HTR-8/SVneo (cell line): Measurements from ENCODE around the gene PAK4.

Experiments
- DNase-seq: peaks from one replicate; pipeline ENCODE4 v3.0.0; 2011; ENCODE audit warnings: low spot score, mixed read lengths; ENCODE audit not compliant: insufficient read length
- FAIRE-seq: peaks from 2 replicates; lab custom pipeline; 2011; peaks lifted over from hg19 to GRCh38; lab: Jason Lieb, UNC

PAK4 gene

GRCh38 chr19:39144290-39145071 is 18.9 kb downstream of the PAK4 start:
- no peak for DNase-seq
- no peak for FAIRE-seq

- DNase-seq = no peak
- no peak for FAIRE-seq
Measured at GRCh38 chr19:39145180-39145953, 19.8 kb downstream of the PAK4 start.

GRCh38 chr19:39146091-39146490 is 20.5 kb downstream of the PAK4 start:
- FAIRE-seq (no peak), DNase-seq (no peak)

DNA sequence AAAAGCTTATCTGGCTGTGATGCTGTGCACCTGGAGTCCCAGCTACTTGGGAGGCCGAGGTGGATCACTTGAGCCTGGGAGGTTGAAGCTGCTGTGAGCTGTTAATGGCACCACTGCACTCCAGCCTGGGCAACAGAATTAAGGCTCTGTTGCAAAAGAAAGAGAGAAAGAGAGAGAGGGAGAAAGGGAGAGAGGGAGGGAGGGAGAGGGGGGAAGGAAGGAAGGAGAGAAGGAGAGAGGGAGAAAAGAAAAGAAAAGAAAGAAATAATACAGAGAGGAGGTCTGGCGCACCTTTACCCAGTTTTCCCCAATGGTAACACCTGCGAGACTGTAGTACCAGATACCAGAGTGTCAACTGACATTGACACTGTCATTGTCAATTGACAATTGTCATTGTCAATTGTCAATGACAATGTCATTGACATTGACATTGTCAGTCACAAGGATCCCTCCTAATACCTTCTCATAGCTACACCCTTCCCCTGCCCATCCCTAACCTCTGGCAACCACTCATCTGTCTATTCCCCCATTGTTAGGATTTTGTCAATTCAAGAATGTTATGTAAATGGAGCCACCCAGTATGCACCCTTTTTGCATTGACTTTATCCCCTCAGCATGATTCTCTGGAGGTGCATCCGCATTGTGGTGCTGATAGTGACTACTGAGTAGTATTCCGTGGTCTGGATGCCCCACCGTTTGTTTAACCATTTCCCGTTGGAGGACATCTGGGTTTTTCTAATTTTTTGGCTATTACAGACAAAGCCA is 21.3 kb downstream of the PAK4 start:
- no peak for FAIRE-seq
- no peak for DNase-seq

DNA sequence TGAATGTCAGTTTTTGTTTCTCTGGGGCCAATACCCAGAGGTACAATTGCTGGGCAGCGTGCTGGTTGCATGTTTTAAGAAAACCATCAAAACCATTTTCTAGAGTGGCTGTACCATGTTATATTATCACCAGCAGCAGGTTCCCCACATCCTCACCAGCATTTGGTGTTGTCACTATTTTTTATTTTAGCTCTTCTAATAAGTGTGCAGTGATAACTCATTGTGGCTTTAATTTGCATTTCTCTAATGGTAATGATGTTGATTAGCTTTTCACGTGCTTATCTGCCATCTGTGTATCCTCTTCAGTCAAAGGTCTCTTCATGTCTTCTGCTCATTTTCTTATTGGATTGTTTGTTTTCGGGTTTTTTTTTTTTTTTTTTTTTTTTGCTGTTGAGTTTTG is 21.9 kb downstream of the PAK4 start:
- DNase-seq (no peak), FAIRE-seq (no peak)

DNA sequence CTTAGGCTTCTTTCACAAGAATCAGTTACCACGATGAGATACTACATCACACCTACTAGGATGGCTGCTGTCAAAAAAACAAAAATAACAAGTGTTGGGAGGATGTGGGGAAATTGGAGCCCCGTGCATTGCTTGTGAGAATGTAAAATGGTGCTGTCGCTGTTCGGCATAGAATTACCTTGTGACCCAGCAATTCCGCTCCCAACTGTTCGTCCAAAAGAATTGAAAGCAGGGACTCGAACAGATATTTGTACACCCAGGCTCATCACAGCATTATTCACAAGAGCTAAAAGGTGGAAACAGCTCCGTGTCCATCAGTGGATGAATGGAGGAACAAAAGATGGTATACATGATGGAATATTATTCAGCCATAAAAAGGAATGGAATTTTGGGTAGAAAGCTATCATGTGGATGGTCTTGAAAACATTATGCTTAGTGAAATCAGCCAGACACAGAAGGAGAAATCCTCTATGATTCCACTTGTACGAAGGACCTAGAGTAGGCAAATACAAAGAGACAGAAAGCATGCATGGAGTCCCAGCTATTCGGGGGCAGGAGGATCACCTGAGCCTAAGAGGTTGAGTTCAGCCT is 23.4 kb downstream of the PAK4 start:
- DNase-seq (no peak), FAIRE-seq (no peak)

DNA sequence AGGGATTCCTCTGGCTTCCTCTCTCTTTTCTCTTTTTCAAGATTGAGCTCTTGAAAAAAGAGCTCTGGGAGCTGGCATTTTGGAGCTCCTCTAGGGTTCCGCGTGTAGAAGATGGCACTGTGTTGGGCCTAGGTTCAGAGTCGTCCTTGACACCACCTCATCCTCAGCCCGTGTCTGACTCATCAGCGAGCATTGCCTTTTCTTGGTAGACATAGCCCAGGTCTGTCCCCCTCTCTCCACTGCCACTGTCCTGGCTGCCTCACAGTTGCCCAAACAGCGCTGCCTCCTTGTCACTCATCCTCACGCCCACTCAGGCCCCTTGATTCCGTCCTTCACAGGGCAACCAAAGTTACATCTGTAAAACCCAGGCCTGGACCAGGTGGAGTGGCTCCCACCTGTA is 24.6 kb downstream of the PAK4 start:
- FAIRE-seq (no peak), DNase-seq (no peak)

- FAIRE-seq (no peak), DNase-seq (no peak)
Measured at GRCh38 chr19:39150807-39151600, 25.4 kb downstream of the PAK4 start.

GRCh38 chr19:39152066-39152465 is 26.5 kb downstream of the PAK4 start:
- FAIRE-seq = no peak
- no peak for DNase-seq

DNA sequence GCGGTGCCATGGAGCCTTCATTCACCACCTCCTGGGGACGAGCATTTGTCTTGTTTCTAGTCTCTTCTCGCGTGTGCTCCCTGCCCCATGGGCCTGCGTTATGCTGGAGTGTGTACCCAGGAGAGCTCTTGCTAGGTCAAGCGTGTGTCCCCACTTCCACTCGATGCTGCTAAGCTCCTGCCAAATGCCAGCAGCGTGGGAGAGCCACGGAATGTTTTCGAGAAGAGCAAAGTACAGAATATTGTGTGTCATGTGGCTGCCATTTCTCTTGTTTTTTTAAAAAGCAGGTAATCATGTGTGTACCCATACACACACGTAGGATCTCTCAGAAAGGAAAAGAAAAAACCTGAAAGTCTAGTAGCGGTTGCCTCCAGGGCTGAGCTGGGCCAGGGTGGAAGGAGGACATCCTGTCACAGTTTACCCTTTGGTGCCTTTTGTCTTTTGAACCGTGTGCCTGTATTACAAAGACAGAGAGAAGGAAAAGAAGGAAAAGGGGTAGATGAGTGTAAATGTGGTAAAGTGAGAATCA is 28.6 kb downstream of the PAK4 start:
- DNase-seq (no peak), FAIRE-seq (no peak)

GRCh38 chr19:39154629-39155100 is 29.1 kb downstream of the PAK4 start:
- FAIRE-seq = no peak
- no peak for DNase-seq

DNA sequence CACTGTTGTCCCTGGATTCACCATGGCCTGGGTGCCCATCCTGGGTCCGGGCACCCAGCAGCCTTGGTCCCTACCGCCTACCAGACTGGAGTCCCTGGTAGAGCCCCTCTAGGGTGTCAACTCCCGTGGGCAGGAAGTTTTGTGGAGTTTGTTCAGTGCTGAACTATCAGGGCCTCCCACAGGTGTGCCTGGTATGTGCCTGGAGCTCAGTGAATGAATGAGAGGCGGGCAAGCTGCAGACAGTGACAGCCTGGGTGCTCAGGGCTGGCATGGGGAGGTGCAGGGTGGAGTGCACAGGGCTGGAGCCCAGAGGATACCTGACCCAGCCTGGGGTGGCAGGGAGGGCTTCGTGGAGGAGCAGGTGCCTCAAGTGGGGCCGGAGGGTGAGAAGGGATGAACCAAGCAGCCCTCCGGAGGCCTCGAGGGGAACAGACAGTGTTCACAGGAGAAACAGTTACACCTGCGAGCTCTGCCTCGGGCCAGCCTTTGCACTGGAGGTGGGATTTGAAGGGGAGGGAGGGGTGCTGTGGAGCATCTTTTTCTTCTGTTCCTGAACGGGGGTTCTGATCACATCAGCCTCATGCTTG is 29.6 kb downstream of the PAK4 start:
- DNase-seq (no peak), FAIRE-seq (no peak)

- FAIRE-seq (no peak), DNase-seq (no peak)
Measured at GRCh38 chr19:39155741-39156140, 30.2 kb downstream of the PAK4 start.

DNA sequence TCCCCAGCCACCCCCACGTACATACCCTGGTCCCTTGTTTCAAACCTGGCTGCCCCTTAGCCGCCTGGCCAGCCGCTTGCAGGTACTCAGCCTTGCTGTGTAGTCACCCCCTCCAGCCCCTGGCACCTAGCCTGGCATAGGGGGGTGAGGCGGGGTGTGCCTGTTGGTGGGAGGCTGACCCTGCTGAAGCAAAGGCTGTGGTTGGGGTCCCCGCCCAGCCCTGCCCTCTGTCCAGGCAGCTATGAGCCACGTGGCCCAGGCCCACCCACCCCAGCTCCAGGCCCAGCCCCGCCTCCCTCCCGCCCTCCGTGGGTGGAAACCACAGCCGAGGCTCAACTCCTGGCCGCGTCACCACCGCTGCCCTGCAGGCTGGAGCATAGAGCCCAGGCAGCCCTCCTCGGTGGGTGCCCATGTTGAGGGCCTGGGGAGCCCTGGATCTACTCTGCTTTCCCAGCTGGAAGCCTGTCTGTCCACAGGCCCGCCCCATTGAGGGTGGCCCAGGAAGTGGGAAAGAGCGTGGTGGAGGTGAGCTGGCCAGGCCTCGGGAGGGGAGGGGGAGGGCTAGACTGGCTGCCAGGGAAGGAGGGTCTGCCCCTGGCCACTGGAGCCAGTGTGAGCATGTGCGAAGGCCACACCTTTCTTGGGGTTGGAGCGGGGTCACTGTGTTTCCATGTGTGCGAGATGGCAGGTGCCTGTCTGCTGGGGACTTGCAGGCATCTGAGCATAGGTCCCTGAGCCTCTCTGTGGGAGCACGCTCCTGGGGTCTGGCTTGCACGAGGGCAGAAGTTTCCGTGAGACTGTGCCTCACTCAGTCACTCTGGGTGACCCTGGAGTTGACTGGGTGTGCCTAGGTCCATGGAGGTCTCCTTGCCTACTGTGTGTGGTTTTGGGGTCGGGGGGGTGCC is 31.0 kb downstream of the PAK4 start:
- no peak for DNase-seq
- FAIRE-seq = no peak

DNA sequence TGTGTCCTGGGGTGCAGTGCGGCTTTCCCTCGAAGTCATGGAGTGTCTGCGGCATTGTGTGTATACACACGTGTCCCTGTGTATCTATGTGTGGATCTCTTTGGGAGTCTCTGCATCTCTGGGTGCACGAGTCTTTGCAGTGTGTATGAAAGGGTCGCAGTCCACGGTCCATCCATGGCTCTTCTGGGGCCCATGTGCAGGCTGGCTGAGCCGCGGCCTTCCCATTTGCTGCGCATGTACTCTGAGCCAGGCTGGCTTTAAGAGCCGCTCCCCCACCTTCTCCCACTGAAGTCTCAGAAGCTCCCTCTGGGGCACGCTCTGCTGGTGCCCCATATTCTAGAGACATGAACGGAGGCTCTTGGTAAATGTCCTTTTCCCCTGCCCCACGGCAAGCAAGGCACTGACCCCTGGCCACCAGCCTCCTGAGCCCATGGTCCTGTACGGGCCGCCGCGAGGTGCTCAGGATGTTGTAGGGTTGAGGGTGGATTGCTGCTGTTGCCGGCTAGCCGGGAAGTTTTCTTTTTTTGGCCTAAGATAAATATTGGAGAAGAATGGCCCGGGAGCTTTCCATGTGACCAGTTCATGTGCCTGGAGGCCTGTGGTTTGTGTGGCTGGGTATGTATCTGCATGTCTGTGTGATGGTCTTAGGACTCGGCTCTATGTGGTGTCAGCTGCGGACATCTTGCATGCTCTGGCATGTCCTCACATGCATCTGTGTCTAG is 31.9 kb downstream of the PAK4 start:
- no peak for FAIRE-seq
- DNase-seq = no peak

DNA sequence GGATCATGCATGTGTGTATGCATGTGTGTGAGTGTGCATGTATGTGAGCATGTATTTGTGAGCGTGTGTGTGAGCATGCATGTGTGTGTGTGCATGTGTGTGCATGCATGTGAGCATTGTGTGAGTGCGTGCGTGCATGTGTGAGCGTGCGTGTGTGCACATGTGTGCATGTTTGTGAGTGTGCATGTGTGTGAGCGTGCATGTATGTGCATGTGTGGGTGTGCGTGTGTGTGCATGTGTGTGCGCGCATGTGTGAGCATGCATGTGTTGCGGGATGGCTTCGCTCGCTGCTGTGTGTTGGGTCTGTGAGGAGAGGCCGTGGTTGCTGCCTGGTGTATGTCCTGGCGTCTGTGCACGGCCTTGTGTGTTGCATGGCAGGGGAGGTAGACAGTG is 32.4 kb downstream of the PAK4 start:
- FAIRE-seq (peak; percentile 96), DNase-seq (no peak)

DNA sequence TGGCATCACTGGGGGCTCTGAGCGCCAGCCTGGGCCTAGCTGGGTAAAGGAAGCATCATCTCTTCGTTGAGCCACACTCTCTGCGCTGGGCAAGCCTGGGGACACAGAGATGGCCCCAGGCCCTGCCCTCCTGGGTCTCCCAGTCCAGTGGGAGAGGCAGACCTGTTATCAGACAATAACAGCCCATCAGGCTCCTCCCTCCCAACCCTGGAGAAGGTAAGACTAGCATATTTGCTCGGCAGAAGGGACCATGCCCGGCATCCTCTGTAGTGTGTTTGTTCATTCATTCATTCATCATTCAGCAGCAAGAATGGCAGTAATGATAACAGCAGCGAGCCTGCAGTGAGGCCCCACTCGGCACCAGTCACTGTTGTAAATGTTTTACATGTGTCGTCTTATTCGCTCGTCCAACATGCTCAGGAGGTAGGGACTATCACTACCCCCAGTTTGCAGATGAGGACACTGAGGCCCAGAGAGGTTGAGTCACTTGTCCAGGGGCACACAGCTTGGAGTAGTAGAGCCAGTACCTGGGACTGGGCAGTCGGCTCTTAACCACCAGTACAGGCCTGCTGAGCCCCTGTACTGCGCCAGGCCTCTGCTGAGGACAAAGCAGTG is 33.2 kb downstream of the PAK4 start:
- DNase-seq (no peak), FAIRE-seq (no peak)
